Fibroblast of upper back skin (primary cell): ENCODE data around the gene NOB1.
A peak's percentile ranks its signal among the peaks of the same experiment; 100 is the strongest.
"Not testable (repeated sequence)": the region's sequence is repeated elsewhere in the genome, so short reads cannot be mapped to it uniquely, and the experiment has no call there.

Source experiments
- DNase-seq: peaks from one replicate; pipeline ENCODE4 v3.0.0-alpha.2; 2013

NOB1 gene

DNA sequence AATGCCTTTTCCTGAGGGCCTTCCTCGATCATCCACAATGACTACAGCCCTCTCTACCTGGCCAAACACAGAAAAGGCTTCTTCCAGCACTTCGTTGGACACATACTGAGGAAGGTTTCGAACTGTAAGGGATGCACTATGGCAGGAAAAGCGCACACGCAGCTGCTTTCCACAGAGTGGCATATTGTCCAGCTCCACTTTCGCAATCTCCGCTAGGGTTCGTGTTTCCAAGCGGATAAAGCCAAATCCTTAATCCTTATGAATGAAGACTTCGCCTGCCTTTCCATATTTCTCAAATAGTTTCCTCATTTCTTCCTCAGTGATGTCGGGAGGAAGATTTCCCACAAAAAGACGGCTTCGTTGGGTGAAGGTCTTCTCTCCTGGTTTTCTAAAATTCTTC lies 2.6 kb upstream of the NOB1 start:
- not testable (repeated sequence) for DNase-seq

DNA sequence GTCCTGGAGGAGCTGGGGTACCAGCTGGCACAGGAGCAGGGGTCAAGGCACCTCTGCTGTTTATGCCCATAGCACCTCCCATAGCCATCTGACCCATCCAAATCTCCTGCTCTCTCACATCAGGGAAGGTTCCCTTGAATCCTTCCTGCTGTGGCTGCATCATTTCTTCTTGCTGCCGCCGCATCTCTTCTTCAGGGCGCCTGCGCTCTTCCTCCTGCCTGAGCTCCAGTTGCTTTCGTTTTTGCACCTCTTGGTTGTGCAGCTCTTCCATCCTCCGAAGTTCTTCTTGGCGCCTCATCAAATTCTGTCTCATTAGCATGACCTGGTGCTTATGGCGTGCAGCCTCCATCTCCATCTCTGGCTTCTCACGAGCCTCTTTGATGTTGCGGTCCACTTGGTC lies 2.0 kb upstream of the NOB1 start:
- no peak for DNase-seq

DNA sequence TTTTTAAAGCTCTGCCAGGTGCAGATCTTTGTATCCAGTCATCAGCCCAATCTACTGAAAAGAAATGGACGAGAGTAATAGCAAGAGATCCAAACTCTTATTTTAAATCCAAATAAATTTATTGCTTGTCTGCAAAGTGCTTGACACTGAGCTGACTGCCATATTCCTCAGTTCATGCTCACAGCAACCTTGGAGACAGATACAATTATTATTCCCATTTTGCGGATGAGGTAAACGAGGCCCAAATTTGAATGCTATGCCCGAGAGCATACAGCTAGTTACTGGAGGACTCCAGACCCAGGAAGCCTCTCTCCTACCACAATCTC lies 620 bp downstream of the NOB1 start:
- no peak for DNase-seq

DNA sequence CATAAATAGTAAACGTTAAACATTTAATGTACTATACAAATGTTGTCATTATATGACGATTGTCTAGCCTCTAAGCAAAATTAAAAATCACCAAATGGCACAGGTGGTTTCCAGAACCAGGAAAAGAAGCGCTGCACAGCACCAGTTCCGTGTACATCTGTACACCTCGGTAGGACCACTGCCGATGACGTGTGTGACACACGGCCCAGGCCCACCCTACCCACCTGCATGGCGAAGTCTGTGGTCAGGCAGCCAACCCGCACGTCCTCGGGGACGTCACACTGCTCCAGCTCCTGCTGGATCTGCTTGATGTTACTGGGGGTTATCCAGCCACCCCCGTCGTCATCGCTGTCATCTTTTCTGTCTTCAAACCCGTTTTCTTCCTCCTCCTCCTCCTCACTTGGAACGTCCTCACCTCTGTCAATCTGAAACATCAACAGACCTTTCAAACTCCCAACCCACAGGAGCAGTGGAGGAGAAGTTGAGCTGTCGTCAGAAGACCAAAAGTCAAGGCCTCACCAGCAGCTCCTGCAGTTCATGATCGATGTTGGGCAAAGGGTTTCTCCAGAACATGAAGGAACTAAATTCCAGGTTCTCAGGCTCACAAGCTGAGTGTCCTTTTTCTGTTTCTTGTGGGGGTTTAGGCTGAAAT lies 5.9 kb downstream of the NOB1 start:
- no peak for DNase-seq

DNA sequence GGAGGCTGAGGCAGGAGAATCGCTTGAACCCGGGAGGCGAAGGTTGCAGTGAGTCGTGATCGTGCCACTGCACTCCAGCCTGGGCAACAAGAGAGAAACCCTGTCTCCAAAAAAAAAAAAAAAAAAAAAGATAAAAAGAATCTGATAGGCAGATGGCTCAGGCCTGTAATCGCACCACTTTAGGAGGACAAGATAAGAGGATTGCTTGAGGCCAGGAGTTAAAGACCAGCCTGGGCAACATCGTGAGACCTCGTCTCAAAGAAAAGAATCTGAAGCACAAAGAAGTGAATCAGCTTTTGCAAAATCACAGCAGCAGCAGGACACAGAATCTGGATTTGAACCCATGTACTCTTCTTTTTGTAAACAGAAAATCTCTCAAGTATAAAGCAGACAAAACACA lies 7.6 kb downstream of the NOB1 start:
- DNase-seq = no peak

DNA sequence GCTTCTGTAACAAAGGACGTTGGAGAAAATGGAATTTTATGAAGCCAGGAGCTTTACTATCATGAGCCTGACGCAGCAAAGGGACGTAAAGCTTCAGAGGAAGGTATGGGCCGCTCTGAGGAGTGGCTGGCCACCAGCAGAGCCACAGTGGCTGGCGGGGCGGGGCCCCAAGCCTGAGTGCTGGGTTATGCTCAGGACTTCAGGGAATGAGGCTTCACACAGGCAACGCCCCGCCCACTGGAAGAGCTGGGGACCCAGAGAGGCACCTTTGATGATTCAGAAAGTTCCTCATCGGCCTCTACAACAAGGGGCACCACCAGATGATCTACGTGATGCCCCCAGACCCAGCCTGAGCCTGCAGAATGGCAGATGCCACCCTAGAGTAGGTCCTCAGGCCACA lies 8.8 kb downstream of the NOB1 start:
- no peak for DNase-seq

DNA sequence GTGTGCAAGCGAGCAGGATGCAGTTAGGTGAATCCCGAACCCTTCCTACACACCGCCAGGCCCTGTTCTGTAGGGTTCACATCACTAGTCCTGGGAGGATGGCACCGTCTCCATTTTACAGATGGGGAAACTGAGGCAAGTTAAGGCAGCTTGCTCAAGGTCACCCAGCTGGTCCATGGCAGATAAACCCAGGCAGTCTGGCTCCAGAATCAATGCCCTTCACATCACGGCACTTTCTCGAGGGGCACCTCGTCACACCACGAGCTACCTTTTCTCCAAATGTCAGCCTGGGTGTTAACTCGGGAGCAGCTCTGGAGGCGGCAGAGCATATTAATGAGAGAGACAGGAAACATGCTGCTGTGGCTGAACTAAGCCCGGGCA lies 9.5 kb downstream of the NOB1 start:
- DNase-seq = no peak

DNA sequence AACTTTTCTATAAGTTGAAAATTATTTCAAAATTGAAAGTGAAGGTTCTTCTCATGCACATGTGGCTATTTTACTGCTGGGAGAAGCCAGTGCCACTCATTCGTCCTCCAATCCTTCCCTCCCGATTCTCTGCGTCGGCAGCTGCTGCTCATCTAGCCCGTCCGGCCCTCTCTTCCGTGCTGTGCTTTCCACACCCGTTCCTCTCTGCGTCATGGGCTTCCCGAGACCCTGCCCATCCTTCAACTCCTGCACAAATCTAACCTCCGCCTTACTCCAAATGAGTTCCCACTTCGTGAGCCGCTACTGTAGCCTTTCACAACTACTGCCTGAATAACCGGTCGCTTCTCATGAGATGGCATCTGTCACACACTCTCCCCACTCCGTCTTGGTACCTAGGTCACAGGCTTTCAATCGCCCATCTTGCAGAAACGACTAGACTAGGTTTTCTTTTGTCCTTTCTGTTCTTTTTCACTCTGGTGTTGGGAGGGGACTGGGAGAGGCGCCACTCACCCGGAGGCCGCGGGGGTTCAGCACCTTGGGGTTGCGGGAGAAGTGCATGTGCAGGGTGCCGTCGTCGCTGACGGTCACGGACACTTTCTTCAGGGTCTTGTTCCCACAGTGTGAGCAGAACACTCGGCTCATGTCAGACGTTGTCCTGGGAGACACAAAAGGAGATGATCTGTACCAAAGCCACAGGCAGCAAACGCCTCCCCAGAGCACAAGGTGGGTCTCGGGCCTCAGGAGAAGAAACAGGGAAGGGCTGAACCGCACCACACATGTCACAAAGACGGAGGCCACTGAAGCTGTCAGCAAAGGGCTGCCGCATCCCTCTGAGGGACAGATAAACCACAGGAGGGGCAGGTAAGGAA lies 10.1 kb downstream of the NOB1 start:
- no peak for DNase-seq

DNA sequence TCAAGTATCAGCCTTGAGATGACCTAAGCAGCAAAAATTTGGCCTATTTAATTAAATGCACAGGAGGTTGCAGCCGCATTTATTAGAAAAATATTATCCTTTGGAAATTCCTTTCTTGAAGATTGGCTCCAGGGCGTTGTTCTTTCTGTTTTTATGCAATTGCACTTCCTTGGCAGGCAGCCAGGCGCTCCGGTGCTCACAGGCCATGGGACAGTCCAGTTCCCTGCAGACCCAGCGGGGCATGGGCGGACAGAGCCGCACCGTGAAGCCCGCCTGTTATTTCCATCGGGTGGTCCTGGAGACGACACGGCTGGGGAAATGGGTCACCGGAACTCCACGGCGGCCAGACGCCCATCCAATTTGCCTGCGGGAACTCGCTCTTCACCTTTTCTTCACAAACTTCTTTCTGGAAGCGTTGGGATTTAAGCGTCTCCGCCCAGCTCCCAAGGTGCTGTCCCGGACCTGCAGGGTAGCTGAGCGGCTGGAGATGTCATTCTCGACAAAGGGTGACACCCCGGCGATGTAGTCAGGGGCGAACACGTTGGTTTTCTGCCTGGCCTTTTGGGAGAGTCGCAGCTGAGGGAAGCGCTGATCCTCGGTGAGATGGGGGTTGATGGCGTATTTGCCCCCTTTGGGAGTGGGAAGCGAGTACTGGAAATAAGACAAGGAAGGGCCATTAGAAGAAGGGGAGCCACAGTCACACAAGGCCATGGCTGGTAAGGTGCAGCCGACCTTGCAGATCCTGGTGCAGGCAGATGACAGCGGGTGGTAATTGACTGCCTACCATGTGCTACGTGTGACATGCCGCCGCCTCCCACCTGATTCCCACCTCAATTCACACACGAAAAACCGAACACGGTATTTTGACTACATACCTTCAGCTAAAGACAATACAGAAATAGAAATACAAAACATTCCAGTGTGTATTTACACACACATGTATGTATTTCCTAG lies 12.5 kb downstream of the NOB1 start:
- DNase-seq = no peak

DNA sequence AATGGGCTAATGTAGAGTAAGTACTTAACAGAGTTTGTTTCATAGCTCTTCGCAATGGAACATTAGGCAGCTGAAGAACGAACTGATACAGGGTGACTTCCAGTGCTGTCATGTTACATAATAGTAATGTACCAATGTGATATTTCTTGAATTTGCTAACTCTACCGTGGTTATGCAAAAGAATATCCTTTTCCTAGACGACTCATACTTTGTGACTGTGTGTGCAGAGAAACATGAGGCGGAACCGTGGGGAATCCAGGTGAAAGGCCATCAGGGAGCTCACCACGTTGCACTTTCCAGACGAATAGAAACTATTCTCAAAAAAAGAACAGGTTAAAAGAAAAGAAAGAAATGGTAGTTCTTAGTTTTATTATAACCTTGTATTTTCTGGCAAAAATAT lies 13.2 kb downstream of the NOB1 start:
- DNase-seq = no peak

DNA sequence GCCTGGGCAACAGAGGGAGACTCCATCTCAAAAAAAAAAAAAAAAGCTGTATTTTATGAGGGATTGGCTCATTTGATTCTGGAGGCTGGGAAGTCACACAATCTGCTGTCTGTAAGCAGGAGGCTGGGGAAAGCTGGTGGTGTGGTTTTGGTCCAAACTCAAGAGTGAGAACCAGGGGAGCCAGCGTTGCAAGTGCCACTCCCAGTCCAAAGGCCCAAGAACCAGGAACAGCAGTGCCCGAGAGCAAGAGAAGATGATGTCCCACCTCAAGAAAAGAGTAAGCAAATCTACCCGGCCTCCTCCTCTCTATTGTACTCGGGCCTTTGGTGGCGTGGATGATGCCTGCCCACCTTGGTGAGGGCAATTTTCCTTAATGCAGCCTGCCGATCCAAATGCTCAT lies 22.6 kb downstream of the NOB1 start:
- DNase-seq = no peak

DNA sequence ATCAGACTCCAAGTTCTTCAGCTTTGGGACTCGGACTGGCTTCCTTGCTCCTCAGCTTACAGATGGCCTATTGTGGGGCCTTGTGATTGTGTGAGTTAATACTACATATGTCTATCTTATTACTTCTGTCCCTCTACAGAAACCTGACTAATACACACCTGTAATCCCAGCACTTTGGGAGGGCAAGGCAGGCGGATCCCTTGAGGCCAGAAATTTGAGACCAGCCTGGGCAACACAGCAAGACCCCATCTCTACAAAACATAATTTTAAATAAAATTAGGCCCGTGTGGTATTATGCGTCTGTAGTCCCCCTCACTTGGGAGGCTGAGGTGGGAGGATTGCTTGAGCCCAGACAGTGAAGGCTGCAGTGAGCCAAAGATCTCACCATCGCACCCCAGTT lies 23.4 kb downstream of the NOB1 start:
- not testable (repeated sequence) for DNase-seq

DNA sequence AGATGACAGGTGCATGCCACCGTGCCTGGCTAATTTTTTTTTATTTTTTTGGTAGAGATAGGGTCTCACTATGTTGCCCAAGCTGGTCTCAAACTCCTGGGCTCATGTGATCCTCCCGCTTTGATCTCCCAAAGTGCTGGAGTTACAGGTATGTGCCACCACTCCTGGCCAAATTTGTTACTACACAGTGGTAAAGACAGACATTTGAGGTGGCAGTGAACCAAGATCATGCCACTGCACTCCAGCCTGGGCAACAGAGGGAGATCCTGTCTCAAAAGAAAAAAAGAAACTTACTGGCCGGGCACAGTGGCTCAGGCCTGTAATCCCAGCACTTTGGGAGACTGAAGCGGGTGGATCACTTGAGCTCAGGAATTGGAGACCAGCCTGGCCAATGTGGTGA lies 25.7 kb downstream of the NOB1 start:
- DNase-seq = not testable (repeated sequence)

DNA sequence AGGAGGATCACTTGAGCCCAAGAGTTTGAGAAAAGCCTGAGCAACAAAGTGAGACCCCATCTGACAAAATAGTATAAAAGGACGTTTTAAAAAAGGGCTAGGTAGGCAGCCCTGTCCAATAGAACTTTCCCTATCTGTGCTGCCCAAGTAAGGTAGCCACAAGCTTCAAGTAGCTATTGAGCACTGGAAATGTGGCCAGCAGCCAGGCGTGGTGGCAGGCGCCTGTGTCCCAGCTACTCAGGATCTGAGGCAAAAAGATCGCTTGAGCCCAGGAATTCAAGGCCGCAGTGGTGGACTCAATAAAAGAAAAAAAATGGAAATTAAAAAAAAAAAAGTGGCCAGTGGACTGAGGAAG lies 26.8 kb downstream of the NOB1 start:
- DNase-seq = no peak

DNA sequence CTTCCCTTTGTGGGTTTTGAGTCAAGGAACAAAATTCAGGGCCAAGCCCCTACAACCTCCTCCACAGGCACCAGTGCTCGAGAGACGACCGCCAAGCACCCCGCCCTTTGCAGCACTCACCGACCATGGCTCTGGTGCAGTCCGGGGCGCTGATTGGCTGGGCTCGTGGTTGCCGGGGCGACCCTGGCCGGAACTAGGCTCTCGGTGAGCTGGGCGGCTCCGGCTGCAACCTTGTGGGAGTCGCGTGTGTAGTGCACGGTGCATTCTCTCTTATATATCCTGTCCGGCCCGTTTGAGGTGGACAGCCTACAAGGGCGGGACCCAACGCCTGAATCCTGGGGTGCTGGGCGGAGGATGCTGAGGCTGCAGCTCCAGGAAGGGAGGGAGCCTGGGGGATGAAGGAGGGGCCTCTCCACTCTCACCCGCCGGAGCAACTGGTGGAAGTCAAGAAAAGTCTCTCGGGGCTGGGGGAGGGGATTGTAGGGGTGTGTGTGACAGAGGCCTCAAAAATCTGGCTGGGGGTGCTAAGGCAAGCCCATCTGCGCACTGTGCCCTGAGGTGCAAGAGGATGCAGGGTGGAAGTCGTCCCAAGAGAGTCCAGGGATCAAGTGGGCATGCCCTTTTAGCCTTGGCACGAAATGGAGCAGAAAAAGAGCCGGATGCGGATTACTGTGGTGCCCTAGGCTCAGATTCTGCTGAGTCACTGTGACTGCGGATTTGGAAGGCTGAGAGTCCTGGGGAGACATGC lies 28.2 kb downstream of the NOB1 start, which contains the start of gene NQO1:
Gene NQO1, minus strand, starts transcription at position 248 of the 748 bp plus-strand sequence. Its CDS starts 121 bp downstream, at position 127.
- DNase-seq = peak; percentile 98

DNA sequence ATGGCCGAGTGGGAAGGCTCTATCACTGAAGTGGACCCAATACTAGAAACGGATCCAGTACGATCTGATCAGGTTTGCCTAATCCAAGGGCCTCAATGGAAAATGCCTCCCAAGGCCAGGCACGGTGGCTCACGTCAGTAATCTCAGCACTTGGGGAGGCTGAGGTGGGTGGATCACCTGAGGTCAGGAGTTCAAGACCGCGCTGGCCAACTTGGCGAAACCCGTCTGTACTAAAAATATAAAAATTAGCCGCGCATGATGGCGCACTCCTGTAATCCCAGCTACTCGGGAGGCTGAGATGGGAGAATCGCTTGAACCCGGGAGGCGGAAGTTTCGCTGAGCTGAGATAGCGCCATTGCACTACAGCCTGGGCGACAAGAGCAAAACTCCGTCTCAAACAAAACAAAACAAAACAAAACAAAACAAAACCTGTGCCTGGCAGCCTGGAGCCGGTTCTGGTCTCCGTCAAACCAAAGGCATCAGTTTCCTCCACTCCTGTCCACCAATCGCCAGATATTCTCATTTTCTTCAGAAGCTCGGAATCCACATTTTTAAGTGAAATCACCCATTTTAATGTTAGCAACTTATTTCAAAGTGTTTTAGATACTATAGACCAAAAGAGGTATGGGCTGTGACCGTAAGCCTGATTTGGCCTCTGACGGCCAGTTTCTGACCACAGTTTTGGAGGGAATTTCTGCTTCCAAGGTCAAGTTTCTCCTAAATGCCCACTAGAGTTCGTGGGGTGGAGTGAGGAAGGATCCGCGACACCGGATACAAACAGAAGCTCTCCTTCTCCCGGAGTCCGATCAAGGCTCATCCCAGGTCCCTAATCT lies 29.0 kb downstream of the NOB1 start:
- DNase-seq = no peak

DNA sequence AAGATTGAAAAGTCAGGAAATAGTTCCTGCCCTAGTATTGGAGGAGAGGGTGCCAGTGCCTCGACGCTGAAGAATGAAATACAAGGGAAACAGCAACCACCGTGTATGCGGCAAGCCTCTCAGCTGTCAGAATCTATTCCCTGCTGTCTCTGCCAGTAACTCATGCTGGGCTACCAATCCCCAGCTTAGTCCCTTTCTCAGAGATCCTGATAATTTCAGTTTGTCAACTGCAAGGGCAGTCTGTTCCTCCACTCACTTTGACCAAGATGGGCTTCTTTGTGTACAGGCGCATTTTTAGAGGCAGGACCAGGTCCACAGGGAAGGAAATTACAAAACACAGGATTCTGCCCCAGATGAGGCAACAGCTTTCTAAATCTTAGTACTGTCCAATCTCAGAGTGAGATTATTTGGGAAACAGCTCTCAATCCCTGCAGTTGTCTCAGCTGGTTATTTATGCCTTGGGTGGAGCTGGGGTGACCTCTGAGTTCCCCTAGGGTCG lies 29.7 kb downstream of the NOB1 start:
- DNase-seq = no peak

DNA sequence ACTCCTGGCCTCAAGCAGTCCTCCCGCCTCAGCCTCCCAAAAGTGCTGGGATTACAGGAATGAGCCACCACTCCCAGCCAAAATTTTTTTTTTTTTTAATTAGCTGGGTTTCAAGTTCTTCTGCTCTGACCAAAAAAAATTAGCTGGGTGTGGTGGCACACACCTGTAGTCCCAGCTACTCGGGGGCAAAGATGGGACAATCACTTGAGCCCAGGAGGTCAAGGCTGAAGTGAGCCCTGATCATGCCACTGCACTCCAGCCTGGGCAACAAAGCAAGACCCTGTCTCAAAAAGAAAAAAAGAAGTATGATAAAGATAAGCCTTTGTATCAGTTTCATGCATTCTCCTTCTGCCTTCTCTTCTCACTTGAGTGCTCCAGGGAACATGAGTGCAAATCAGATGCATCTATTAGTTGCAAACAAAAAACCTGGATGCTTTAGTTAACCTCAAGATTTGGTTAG lies 30.3 kb downstream of the NOB1 start:
- DNase-seq = no peak

DNA sequence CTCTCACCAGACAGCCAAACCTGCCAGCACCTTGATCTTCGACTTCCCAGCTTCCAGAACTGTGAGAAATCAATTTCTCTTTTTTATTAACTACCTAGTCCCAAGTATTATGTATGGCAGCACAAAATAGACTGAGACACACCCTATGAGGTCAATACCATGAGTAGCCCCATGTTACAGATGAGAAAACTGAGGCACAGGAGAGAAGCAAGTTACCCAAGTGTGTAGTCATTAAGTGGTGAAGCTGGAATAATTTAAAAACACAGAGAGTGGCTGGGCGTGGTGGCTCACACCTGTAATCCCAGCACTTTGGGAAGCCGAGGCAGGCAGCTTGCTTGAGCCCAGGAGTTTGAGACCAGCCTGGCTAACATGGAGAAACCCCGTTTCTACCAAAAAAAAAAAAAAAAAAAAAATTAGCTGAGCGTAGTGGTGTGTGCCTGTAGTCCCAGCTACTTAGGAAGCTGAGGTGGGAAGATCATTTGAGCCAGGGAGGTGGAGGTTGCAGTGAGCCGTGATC lies 33.2 kb downstream of the NOB1 start:
- no peak for DNase-seq

DNA sequence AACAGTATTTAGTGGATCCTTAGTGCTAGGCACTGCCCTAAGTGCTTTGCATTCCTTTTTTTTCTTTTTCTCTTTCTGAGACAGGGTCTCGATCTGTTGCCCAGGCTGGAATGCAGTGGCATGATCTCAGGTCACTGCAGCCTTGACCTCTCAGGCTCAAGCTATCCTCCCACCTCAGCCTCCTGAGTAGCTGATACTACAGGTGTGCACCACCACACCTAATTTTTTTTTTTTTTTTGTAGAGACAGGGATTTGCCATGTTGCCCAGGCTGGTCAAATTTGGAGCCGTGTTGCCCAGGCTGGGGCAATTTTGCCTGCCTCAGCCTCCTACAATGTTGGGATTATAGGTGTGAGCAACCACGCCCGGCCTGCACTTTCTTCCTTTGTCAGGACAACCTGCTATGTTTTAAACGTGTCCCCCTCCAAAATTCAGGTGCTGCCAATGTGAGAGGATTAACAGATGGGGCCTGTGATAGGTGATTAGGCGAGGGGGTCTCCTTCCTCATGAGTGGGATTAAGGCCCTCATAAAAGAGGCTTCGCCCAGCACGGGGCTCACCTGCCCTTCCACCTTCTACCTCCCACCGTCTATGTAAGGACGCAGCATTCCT lies 33.8 kb downstream of the NOB1 start:
- DNase-seq = no peak
